WTC11 (cell line): Measurements from ENCODE around the gene ALDH16A1.

Source experiments
- E2F4 ChIP-seq: sonication (generic); formaldehyde crosslinking; IDR thresholded peaks from 2 replicates; pipeline ENCODE4 v1.8.1; 2022; ENCODE audit warnings: low read depth, mild to moderate bottlenecking, moderate library complexity, missing genetic modification reagents, borderline replicate concordance
- HMGA2 ChIP-seq: fragments of 250-450 bp; sonication (Bioruptor Pico); IDR thresholded peaks from 2 replicates; pipeline ENCODE4 v1.4.0; 2021; ENCODE audit warnings: mild to moderate bottlenecking, moderate library complexity
- NFYB ChIP-seq: sonication (generic); formaldehyde crosslinking; conservative IDR thresholded peaks from 2 replicates; pipeline ENCODE4 v1.8.0; 2022; ENCODE audit warnings: low read depth, missing genetic modification reagents
- USF1 ChIP-seq: sonication (generic); formaldehyde crosslinking; IDR thresholded peaks from 2 replicates; pipeline ENCODE4 v1.8.0; 2022; ENCODE audit warnings: mild to moderate bottlenecking, missing genetic modification reagents
- ZNF138 ChIP-seq: sonication (generic); formaldehyde crosslinking; conservative IDR thresholded peaks from 2 replicates; pipeline ENCODE4 v1.8.1; 2022; ENCODE audit warnings: mild to moderate bottlenecking, moderate library complexity, missing genetic modification reagents
- ZNF281 ChIP-seq: sonication (generic); formaldehyde crosslinking; IDR thresholded peaks from 2 replicates; pipeline ENCODE4 v1.8.0; 2023; ENCODE audit warnings: mild to moderate bottlenecking, missing genetic modification reagents
- TF ChIP-seq, protein P1 (sequence below): fragments of 200-600 bp; IDR thresholded peaks from 2 replicates; pipeline ENCODE4 v1.8.0; 2022; ENCODE audit warnings: antibody characterized with exemption
- TF ChIP-seq, protein P2 (sequence below): sonication (generic); formaldehyde crosslinking; IDR thresholded peaks from 2 replicates; pipeline ENCODE4 v1.8.0; 2022; ENCODE audit warnings: missing genetic modification reagents
- TF ChIP-seq, protein P3 (sequence below): sonication (generic); formaldehyde crosslinking; conservative IDR thresholded peaks from 2 replicates; pipeline ENCODE4 v1.8.1; 2022; ENCODE audit warnings: mild to moderate bottlenecking, missing genetic modification reagents

GRCh38 chr19:49419173-49419572 lies 33.9 kb upstream of the ALDH16A1 start:
- TF ChIP-seq ZNF138 (CRISPR knock-in tag) (no peak), NFYB (no peak), E2F4 (no peak), USF1 (CRISPR knock-in tag) (no peak), ZNF281 (CRISPR knock-in tag) (no peak), HMGA2 (no peak)
- TF ChIP-seq, protein P1, sequence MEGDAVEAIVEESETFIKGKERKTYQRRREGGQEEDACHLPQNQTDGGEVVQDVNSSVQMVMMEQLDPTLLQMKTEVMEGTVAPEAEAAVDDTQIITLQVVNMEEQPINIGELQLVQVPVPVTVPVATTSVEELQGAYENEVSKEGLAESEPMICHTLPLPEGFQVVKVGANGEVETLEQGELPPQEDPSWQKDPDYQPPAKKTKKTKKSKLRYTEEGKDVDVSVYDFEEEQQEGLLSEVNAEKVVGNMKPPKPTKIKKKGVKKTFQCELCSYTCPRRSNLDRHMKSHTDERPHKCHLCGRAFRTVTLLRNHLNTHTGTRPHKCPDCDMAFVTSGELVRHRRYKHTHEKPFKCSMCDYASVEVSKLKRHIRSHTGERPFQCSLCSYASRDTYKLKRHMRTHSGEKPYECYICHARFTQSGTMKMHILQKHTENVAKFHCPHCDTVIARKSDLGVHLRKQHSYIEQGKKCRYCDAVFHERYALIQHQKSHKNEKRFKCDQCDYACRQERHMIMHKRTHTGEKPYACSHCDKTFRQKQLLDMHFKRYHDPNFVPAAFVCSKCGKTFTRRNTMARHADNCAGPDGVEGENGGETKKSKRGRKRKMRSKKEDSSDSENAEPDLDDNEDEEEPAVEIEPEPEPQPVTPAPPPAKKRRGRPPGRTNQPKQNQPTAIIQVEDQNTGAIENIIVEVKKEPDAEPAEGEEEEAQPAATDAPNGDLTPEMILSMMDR = no peak
- TF ChIP-seq, protein P2, sequence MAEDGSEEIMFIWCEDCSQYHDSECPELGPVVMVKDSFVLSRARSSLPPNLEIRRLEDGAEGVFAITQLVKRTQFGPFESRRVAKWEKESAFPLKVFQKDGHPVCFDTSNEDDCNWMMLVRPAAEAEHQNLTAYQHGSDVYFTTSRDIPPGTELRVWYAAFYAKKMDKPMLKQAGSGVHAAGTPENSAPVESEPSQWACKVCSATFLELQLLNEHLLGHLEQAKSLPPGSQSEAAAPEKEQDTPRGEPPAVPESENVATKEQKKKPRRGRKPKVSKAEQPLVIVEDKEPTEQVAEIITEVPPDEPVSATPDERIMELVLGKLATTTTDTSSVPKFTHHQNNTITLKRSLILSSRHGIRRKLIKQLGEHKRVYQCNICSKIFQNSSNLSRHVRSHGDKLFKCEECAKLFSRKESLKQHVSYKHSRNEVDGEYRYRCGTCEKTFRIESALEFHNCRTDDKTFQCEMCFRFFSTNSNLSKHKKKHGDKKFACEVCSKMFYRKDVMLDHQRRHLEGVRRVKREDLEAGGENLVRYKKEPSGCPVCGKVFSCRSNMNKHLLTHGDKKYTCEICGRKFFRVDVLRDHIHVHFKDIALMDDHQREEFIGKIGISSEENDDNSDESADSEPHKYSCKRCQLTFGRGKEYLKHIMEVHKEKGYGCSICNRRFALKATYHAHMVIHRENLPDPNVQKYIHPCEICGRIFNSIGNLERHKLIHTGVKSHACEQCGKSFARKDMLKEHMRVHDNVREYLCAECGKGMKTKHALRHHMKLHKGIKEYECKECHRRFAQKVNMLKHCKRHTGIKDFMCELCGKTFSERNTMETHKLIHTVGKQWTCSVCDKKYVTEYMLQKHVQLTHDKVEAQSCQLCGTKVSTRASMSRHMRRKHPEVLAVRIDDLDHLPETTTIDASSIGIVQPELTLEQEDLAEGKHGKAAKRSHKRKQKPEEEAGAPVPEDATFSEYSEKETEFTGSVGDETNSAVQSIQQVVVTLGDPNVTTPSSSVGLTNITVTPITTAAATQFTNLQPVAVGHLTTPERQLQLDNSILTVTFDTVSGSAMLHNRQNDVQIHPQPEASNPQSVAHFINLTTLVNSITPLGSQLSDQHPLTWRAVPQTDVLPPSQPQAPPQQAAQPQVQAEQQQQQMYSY (CRISPR knock-in tag) = no peak
- TF ChIP-seq, protein P3, sequence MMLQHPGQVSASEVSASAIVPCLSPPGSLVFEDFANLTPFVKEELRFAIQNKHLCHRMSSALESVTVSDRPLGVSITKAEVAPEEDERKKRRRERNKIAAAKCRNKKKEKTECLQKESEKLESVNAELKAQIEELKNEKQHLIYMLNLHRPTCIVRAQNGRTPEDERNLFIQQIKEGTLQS = no peak
